Muscle of leg (tissue), 11 donors: ENCODE measurements around the gene TEAD1. TPM values are rescaled to one million over a fixed set of nuclear protein-coding genes. Genes with fewer than 3 reads are reported as not detected.
A peak's percentile ranks its signal among the peaks of the same experiment; 100 is the strongest.

Source experiments
- DNase-seq: peaks from one replicate; pipeline ENCODE4 v3.0.0; 2013
- H3K27ac ChIP-seq: one replicate; pipeline ENCODE4 v1.5.1; 2013; ENCODE audit warnings: mild to moderate bottlenecking, low read length, control low read depth
- H3K27me3 ChIP-seq: one replicate; pipeline ENCODE4 v1.6.1; 2013; ENCODE audit warnings: low read length; ENCODE audit not compliant: control insufficient read depth, insufficient read depth
- H3K36me3 ChIP-seq: one replicate; pipeline ENCODE4 v1.6.1; 2013; ENCODE audit warnings: low read length; ENCODE audit not compliant: control insufficient read depth, insufficient read depth
- H3K4me1 ChIP-seq: one replicate; pipeline ENCODE4 v1.6.1; 2013; ENCODE audit warnings: low read length; ENCODE audit not compliant: control insufficient read depth, insufficient read depth
- H3K4me3 ChIP-seq: one replicate; pipeline ENCODE4 v1.5.1; 2013; ENCODE audit warnings: low read length, control low read depth
- H3K9me3 ChIP-seq: replicated peaks from 2 replicates; pipeline ENCODE4 v1.6.1; 2013; ENCODE audit warnings: low read depth, low read length; ENCODE audit not compliant: control insufficient read depth
- WGBS: methylation state at CpG from one replicate; pipeline ENCODE4 v1.1.5; 2013; ENCODE audit warnings: missing lambda C conversion rate; ENCODE audit not compliant: insufficient coverage; 5-methylcytosine and 5-hydroxymethylcytosine counted together
- polyA plus RNA-seq, 8 donors: library from polyadenylated mRNA; unstranded; fragments of 120-200 nt; gene quantifications; one replicate each; pipeline versions ENCODE4 v1.2.1 to v1.2.3, GENCODE V29; 2013; ENCODE audit warnings: inconsistent platforms in 1 of 8, low replicate concordance in 1 of 8; ENCODE audit not compliant: insufficient read length in 8 of 8, insufficient read depth in 1 of 8
- total RNA-seq: library from RNA; stranded (reverse); fragments of 120-200 nt; gene quantifications from one replicate; pipeline ENCODE4 v1.2.4, GENCODE V29; 2013

TEAD1 gene
- total and polyA plus RNA-seq, 9 donors, result 53.9 to 104 (median 81.5) TPM

GRCh38 chr11:12900496-12900895, 226.3 kb downstream of the TEAD1 start:
- H3K4me1 ChIP-seq, result peaks cover 15% of the 10 kb centered on the region
- no peaks in the 10 kb centered on the region for H3K27me3 ChIP-seq
- DNase-seq, result peak; percentile 71
- no peak overlapping the region for H3K27ac ChIP-seq
- H3K4me3 ChIP-seq, result no peak overlapping the region
- no peaks in the 10 kb centered on the region for H3K9me3 ChIP-seq
- peaks cover 35% of the 10 kb centered on the region for H3K36me3 ChIP-seq
- WGBS, result 75% methylated on average over 1 of the region's 2 CpGs

GRCh38 chr11:12901272-12901671, 227.1 kb downstream of the TEAD1 start:
- H3K27me3 ChIP-seq, result no peaks in the 10 kb centered on the region
- H3K27ac ChIP-seq, result no peak overlapping the region
- H3K9me3 ChIP-seq, result no peaks in the 10 kb centered on the region
- peaks cover 35% of the 10 kb centered on the region for H3K36me3 ChIP-seq
- WGBS, result 92% methylated on average over 1 of the region's 1 CpG
- H3K4me3 ChIP-seq, result no peak overlapping the region
- H3K4me1 ChIP-seq, result peaks cover 15% of the 10 kb centered on the region
- no peak for DNase-seq

- no peak overlapping the region for H3K4me3 ChIP-seq
- peaks cover 34% of the 10 kb centered on the region for H3K36me3 ChIP-seq
- H3K9me3 ChIP-seq, result no peaks in the 10 kb centered on the region
- no peak for DNase-seq
- H3K27me3 ChIP-seq, result no peaks in the 10 kb centered on the region
- 61% methylated on average over 5 of the region's 7 CpGs for WGBS
- H3K27ac ChIP-seq, result no peak overlapping the region
- H3K4me1 ChIP-seq, result peaks cover 15% of the 10 kb centered on the region
Observed at GRCh38 chr11:12901874-12902481, 227.8 kb downstream of the TEAD1 start.

- no peak for DNase-seq
- H3K36me3 ChIP-seq, result peaks cover 28% of the 10 kb centered on the region
- no peaks in the 10 kb centered on the region for H3K27me3 ChIP-seq
- peaks cover 9% of the 10 kb centered on the region for H3K4me1 ChIP-seq
- 90% methylated on average over 2 of the region's 6 CpGs for WGBS
- H3K27ac ChIP-seq, result no peak overlapping the region
- no peak overlapping the region for H3K4me3 ChIP-seq
- no peaks in the 10 kb centered on the region for H3K9me3 ChIP-seq
Observed at GRCh38 chr11:12902791-12903486, 228.7 kb downstream of the TEAD1 start.

GRCh38 chr11:12905435-12905834, 231.2 kb downstream of the TEAD1 start:
- no peak overlapping the region for H3K4me3 ChIP-seq
- H3K9me3 ChIP-seq, result no peaks in the 10 kb centered on the region
- no peak for DNase-seq
- no peak overlapping the region for H3K27ac ChIP-seq
- H3K27me3 ChIP-seq, result no peaks in the 10 kb centered on the region
- WGBS, result 83% methylated on average over 1 of the region's 4 CpGs
- peaks cover 21% of the 10 kb centered on the region for H3K36me3 ChIP-seq
- peaks cover 5% of the 10 kb centered on the region for H3K4me1 ChIP-seq

- WGBS, result no CpG with 5 or more reads among the region's 4 CpGs
- no peak overlapping the region for H3K4me3 ChIP-seq
- H3K4me1 ChIP-seq, result no peaks in the 10 kb centered on the region
- no peaks in the 10 kb centered on the region for H3K27me3 ChIP-seq
- no peaks in the 10 kb centered on the region for H3K9me3 ChIP-seq
- DNase-seq, result no peak
- peaks cover 19% of the 10 kb centered on the region for H3K36me3 ChIP-seq
- H3K27ac ChIP-seq, result no peak overlapping the region
Observed at GRCh38 chr11:12906501-12906900, 232.3 kb downstream of the TEAD1 start.

GRCh38 chr11:12909879-12910278, 235.7 kb downstream of the TEAD1 start:
- DNase-seq, result no peak
- Histone ChIP-seq H3K27me3 (no peaks in the 10 kb centered on the region), H3K4me3 (no peak overlapping the region), H3K27ac (no peak overlapping the region), H3K36me3 (peaks cover 6% of the 10 kb centered on the region), H3K4me1 (peaks cover 12% of the 10 kb centered on the region), H3K9me3 (no peaks in the 10 kb centered on the region)
- no CpG with 5 or more reads among the region's 2 CpGs for WGBS

- Histone ChIP-seq H3K36me3 (peaks cover 16% of the 10 kb centered on the region), H3K27me3 (no peaks in the 10 kb centered on the region), H3K27ac (peak overlapping the region; percentile 92), H3K9me3 (no peaks in the 10 kb centered on the region), H3K4me3 (no peak overlapping the region), H3K4me1 (peaks cover 23% of the 10 kb centered on the region)
- 48% methylated on average over 9 of the region's 11 CpGs for WGBS
- DNase-seq, result peak; percentile 90
Observed at GRCh38 chr11:12914400-12914912, 240.2 kb downstream of the TEAD1 start.

GRCh38 chr11:12915093-12915492, 240.9 kb downstream of the TEAD1 start:
- H3K9me3 ChIP-seq, result no peaks in the 10 kb centered on the region
- WGBS, result 82% methylated on average over 5 of the region's 7 CpGs
- peak overlapping the region; percentile 87 for H3K27ac ChIP-seq
- peaks cover 23% of the 10 kb centered on the region for H3K4me1 ChIP-seq
- peaks cover 12% of the 10 kb centered on the region for H3K36me3 ChIP-seq
- no peak overlapping the region for H3K4me3 ChIP-seq
- no peaks in the 10 kb centered on the region for H3K27me3 ChIP-seq
- no peak for DNase-seq

- Histone ChIP-seq H3K4me3 (no peak overlapping the region), H3K27ac (no peak overlapping the region), H3K9me3 (no peaks in the 10 kb centered on the region), H3K4me1 (peaks cover 23% of the 10 kb centered on the region), H3K27me3 (no peaks in the 10 kb centered on the region), H3K36me3 (peaks cover 14% of the 10 kb centered on the region)
- WGBS, result no CpG with 5 or more reads among the region's 1 CpG
- no peak for DNase-seq
Observed at GRCh38 chr11:12917822-12918221, 243.6 kb downstream of the TEAD1 start.
